HG02763 (cell line): Measurements from ENCODE around the gene PPP3CA.

ENCODE experiments used
- ATAC-seq: cut with Tn5 transposase; IDR thresholded peaks from one replicate; pipeline ENCODE4 v1.9.1; 2021; ENCODE audit warnings: mild to moderate bottlenecking, moderate library complexity; ENCODE audit not compliant: unreplicated experiment

The PPP3CA gene

GRCh38 chr4:101065935-101066485, 281.3 kb downstream of the PPP3CA start:
- ATAC-seq = no peak

- ATAC-seq = no peak
Measured at GRCh38 chr4:101065346-101065745, 282.0 kb downstream of the PPP3CA start.

DNA sequence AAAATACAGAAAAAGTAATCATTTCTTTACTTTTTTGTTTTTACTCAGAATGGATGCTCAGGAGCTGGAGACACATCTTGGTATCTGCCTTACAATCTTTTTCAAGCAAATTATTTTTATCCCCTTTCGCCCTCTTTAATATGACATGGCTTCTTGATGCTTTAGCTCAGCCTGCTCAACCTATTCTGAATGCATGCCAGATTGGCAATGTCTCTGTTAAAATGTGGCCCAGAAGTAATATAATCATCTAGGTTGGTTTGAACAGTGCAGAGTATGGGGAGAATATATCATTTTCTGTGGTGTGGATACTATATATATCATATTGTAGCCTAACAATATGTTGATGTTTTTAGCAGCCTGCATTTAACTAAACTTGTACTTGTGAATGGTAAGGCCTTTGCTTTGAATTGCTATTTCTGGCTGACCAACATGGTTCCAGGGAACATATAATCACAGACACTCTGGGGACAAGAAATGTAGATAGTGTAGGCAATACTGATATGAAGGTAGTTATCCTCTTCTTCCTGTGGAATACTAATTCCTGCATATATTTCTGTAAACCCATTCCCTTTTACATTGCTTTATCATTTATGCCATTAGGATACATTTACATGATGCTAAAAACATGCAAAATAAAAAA, 282.7 kb downstream of the PPP3CA start:
- ATAC-seq = no peak

DNA sequence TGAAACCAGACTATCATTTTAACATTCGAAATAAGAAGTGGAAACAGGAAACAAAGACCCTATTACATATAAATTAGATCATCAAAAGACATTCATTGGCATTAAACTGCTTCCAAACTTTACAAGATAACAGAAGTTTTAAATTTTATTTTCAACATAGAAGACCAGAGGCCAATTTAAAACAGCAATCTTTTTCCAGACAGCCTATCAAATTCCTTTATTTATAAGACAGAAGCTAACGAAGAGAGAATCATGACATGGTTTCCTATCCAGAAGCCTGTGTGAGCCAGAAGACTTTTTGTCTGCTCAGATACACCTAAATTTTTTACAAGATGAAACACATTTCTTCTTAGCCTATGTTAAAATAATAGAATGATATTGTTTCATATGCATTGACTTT, 291.9 kb downstream of the PPP3CA start:
- no peak for ATAC-seq

DNA sequence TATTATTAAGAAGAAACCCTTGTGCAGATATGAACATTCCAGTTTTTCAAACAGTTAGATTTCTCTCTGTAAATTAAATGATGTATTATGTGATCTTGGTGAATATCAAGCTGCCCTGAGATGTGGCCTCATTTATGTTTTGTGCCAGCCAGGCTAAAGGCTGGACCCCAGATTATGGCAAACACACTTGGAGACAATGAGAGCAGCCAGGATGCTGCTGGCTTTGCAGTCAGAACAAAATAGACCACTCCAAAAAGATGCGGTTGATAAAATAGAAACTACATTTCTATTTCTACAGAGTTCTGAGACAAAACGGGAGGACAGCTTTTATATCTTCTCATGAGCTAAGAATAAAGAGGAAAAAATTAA, 296.5 kb downstream of the PPP3CA start:
- ATAC-seq = no peak

- no peak for ATAC-seq
Measured at GRCh38 chr4:101050088-101050836, 297.1 kb downstream of the PPP3CA start.

DNA sequence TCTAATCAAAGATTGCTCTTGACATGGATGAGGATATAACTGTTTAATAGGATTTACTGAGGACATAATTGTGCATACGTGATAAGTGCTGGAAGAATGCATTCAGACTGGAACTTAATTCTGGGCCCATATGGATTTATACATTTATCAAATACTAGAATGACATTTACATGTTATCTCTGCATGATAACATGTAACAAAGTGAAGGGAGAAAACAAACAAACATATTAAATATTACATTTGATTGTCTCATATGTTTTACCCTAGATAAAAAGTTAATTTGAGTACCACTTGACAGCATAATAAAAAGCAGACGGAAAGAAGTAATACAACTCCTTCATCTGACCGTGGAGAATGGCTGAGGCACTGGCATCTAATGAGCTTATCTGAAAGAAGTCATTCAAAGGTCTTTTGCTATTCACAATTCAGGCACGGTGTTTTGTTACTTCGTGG, 297.8 kb downstream of the PPP3CA start:
- ATAC-seq = no peak

- no peak for ATAC-seq
Measured at GRCh38 chr4:101044766-101045165, 302.6 kb downstream of the PPP3CA start.

GRCh38 chr4:101042847-101043246, 304.5 kb downstream of the PPP3CA start:
- no peak for ATAC-seq

- no peak for ATAC-seq
Measured at GRCh38 chr4:101040776-101041175, 306.6 kb downstream of the PPP3CA start.

GRCh38 chr4:101039367-101039766, 308.0 kb downstream of the PPP3CA start:
- ATAC-seq = no peak

DNA sequence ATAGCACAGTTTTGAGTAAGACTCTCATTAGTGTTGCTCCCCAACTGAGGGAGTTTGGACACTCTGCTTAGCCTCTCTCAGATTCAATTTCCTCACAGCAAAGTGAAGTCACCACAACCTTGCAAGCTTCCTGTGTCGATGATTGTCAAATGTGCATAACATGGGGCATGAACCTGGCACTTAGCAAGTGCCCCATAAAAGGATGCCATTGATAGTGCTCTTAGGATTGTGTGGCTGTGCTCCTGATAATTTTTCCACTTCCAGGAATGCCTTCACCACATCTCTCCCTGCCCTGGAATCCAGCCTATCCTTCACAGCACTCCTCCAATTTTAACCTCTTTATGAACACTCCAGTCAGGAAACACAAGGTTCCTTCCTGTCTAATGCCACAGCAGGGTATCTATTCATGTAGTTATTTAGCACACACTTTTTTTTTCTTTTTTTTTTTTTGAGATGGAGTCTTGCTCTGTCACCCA, 309.4 kb downstream of the PPP3CA start:
- no peak for ATAC-seq

DNA sequence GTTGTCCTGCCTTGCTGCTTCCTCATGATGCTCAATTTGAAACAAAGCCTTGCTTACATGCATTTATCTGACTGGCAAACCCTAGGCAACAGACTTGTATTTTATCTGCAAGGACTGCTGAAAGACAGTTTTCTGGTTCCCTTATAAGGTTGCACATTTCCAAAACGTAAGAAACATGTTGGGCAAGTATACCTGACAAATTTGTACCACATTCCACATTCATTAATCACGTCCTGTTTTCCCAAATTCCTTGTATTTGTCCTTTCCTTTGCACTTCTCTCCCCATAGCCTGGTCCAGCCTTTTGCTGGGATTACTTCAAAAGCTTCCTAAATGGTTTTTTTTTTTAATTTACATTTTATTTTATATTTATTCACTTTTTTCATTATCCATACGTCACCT, 310.1 kb downstream of the PPP3CA start:
- ATAC-seq = no peak

GRCh38 chr4:101035487-101035886, 311.8 kb downstream of the PPP3CA start:
- no peak for ATAC-seq

DNA sequence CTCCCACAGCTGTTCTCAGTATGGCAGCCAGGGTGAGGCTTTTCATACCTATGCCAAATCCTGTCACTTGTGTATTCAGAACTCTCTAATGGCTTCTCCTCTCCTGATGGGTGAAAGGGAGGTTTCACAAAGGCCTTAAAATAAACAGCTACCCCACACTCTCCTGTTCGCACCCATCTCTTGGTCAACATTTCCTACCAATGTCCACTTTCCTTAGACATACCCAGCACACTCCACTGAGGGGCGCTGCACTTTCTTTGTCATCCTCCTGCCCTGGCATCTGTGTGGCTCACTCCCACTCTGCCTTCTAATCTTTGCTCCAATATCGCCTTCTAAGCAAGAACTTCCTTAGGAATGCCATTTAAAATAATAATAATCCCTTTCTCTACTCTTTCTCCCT, 313.3 kb downstream of the PPP3CA start:
- ATAC-seq = no peak

DNA sequence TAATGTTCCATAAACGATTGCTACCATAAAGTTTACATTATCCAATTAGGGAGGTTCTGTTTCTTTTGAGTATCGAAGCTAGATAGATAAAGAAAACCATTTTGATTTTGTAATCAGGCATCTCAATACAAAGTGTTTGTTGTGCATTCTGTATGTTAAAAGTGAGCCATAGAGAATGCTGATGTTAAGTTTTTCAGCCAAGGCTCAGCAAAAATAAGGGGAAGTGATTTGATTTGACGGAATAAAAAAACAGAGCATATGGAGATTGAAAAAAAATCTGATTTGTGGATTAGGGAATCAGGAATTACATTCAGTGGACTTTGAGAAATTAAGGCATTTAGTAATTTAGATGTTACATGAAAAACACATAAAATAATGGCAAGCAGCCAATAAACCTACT, 314.8 kb downstream of the PPP3CA start:
- no peak for ATAC-seq

DNA sequence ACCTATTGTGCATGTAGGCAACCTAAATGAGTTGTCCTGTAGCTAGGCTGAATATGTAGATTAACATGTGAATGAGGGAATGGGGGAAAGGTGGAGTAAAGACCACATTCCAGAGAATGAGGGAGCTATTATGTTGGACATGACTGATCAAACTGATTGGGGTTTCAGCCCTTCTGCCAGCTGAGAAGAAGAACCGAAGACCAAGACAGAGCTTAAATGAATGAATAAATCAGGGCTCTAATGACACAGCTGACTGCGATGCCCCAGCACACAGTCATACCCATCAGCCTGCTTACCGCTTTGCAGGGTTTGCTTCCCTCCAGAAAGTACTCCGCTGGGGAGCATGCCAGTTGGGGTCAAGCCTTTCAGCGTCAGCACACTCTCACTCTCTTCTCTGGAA, 315.4 kb downstream of the PPP3CA start:
- ATAC-seq = no peak

DNA sequence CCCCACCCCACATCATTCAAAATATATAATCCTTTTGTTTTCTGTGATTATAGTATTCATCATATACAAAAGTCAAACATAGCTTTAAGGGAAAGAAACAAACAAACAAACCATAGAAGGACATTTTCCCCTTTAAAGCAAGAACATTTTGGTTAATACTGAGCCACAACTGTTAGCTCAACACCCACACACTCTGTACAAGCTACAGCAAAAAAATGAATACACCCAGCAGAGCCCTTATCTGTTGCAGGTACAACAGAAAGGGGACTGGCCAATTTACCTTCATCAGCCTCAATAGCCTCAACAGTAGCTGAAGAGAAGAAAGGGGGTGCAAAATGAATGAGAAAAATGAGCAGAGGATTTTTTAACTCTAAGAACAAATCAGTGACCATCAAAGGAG, 318.4 kb downstream of the PPP3CA start:
- no peak for ATAC-seq

GRCh38 chr4:101027721-101028120, 319.6 kb downstream of the PPP3CA start:
- no peak for ATAC-seq

GRCh38 chr4:101025755-101026154, 321.6 kb downstream of the PPP3CA start:
- no peak for ATAC-seq

GRCh38 chr4:101022151-101023024, 324.9 kb downstream of the PPP3CA start:
- ATAC-seq = no peak
